K562 (cell line): ENCODE measurements around the gene AKT1.

Experiments used
- EGR1 ChIP-seq: fragments of 450-650 bp; conservative IDR thresholded peaks from 2 replicates; pipeline ENCODE4 v1.6.1; 2017; ENCODE audit warnings: mild to moderate bottlenecking
- GABPA ChIP-seq: fragments of 200-800 bp; sonication (Bioruptor generic); conservative IDR thresholded peaks from 2 replicates; pipeline ENCODE4 v1.6.1; 2016; ENCODE audit warnings: low read depth, missing genetic modification characterization, missing compliant biosample characterization
- HMG20A ChIP-seq: fragments of 450-650 bp; formaldehyde crosslinking; conservative IDR thresholded peaks from 2 replicates; pipeline ENCODE4 v1.4.0; 2020; ENCODE audit warnings: mild to moderate bottlenecking, mixed read lengths
- MYBL2 ChIP-seq, 2 experiments: fragments of 450-650 bp in 1 of 2; sonication (generic) in 1 of 2; formaldehyde crosslinking in 1 of 2; IDR thresholded peaks; 2 replicates each; pipeline versions ENCODE4 v1.6.1 to v1.8.1; 2017 to 2022; ENCODE audit warnings: borderline replicate concordance in 1 of 2, inconsistent platforms in 1 of 2, low read depth in 1 of 2, mild to moderate bottlenecking in 1 of 2, missing genetic modification reagents in 1 of 2, moderate library complexity in 1 of 2
- RBM25 ChIP-seq: fragments of 200-400 bp; formaldehyde crosslinking; IDR thresholded peaks from 2 replicates; pipeline ENCODE4 v1.6.1; 2018; ENCODE audit warnings: low read length, low read depth, moderate library complexity; ENCODE audit not compliant: severe bottlenecking
- RNF2 ChIP-seq: sonication (generic); IDR thresholded peaks from 2 replicates; pipeline ENCODE4 v1.6.1; 2016
- SIRT6 ChIP-seq: IDR thresholded peaks from one replicate; pipeline ENCODE4 v1.6.1; 2012; ENCODE audit warnings: low read depth, mild to moderate bottlenecking, control low read depth, inconsistent platforms, low read length, moderate library complexity
- TSC22D4 ChIP-seq: fragments of 450-650 bp; IDR thresholded peaks from 2 replicates; pipeline ENCODE4 v1.6.1; 2016; ENCODE audit warnings: missing genetic modification characterization, missing biosample characterization, control low read depth
- TF ChIP-seq, protein P1 (sequence below): sonication (generic); formaldehyde crosslinking; IDR thresholded peaks from 2 replicates; pipeline ENCODE4 v1.4.0; 2020; ENCODE audit warnings: mild to moderate bottlenecking, missing genetic modification reagents

DNA sequence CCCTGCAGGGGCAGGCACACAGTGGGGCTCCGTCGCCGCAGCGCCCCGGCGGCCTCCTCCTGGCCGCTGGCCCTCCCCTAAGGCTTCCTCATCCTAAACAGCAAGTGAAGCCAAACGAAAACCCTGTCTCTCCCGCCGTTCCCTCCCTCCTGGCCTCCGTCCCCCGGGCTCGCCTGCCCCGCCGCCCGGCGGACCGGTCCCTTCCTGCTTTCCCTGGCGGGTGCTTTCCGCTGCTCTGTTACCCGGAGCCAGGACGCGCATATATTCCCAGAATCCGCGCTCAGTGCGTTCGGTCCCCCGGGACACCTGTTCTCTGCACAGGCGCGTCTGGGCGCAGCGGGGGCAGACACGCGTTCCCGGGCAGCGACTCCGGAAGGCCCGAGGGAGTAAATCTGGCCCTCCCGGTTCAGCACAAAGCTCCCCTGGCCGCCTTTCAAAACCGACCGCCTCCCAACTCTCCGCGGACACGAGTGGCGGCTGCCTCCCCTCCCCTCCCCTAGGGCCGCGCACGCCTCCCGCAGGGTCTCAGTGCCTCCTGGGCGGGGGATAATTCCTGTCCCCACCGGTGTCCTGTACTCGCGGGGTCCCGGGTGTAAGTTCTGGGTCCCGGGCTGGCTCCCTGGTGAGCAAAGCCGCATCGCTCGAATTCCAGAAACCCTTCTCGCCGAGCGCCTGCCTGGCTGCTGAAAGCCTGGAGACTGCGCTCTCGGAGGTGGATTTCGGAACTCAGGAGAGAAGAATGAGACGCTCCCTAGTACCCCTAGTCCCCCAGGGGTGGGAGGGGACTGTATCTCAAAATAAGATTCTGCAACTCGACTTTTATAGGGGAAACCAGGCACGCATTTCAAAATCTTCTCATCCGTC is 48.1 kb upstream of the AKT1 start:
- TF ChIP-seq EGR1 (no peak), MYBL2 (IDR thresholded peaks at IDR 0.05; ENCODE audit: low read depth) (no peak), MYBL2 (CRISPR knock-in tag; IDR thresholded peaks at IDR 0.05; ENCODE audit: borderline replicate concordance) (no peak), RBM25 (no peak), TSC22D4 (tag) (no peak), SIRT6 (no peak), GABPA (tag) (no peak), HMG20A (CRISPR knock-in tag) (no peak), RNF2 (no peak)
- TF ChIP-seq, protein P1, sequence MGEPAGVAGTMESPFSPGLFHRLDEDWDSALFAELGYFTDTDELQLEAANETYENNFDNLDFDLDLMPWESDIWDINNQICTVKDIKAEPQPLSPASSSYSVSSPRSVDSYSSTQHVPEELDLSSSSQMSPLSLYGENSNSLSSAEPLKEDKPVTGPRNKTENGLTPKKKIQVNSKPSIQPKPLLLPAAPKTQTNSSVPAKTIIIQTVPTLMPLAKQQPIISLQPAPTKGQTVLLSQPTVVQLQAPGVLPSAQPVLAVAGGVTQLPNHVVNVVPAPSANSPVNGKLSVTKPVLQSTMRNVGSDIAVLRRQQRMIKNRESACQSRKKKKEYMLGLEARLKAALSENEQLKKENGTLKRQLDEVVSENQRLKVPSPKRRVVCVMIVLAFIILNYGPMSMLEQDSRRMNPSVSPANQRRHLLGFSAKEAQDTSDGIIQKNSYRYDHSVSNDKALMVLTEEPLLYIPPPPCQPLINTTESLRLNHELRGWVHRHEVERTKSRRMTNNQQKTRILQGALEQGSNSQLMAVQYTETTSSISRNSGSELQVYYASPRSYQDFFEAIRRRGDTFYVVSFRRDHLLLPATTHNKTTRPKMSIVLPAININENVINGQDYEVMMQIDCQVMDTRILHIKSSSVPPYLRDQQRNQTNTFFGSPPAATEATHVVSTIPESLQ (CRISPR knock-in tag): no peak
